GM19324 (cell line): ENCODE results near the gene SEC14L5.

ENCODE experiments used
- ATAC-seq: cut with Tn5 transposase; IDR thresholded peaks from one replicate; pipeline ENCODE4 v1.9.1; 2021; ENCODE audit warnings: mild to moderate bottlenecking, moderate library complexity; ENCODE audit not compliant: unreplicated experiment, low FRiP score

Gene SEC14L5

GRCh38 chr16:5007256-5007655 is 49.1 kb downstream of the SEC14L5 start:
- ATAC-seq, result no peak

GRCh38 chr16:5008311-5008731 is 50.2 kb downstream of the SEC14L5 start:
- ATAC-seq, result no peak

GRCh38 chr16:5010576-5011329 is 52.6 kb downstream of the SEC14L5 start:
- ATAC-seq, result no peak

- no peak for ATAC-seq
These were observed 53.5 kb downstream of the SEC14L5 start for GRCh38 chr16:5011637-5012036.

GRCh38 chr16:5012887-5013286 is 54.8 kb downstream of the SEC14L5 start:
- no peak for ATAC-seq

- no peak for ATAC-seq
These were observed 57.2 kb downstream of the SEC14L5 start for GRCh38 chr16:5015351-5015750.

- no peak for ATAC-seq
These were observed 57.8 kb downstream of the SEC14L5 start for GRCh38 chr16:5015887-5016286.

GRCh38 chr16:5016967-5017677 is 59.0 kb downstream of the SEC14L5 start:
- ATAC-seq, result no peak

- ATAC-seq, result no peak
These were observed 59.5 kb downstream of the SEC14L5 start for GRCh38 chr16:5017678-5017969.

- ATAC-seq, result no peak
These were observed 60.7 kb downstream of the SEC14L5 start for GRCh38 chr16:5018793-5019192.

- no peak for ATAC-seq
These were observed 61.6 kb downstream of the SEC14L5 start for GRCh38 chr16:5019775-5020174.

- ATAC-seq, result no peak
These were observed 62.4 kb downstream of the SEC14L5 start for GRCh38 chr16:5020551-5020950.

- no peak for ATAC-seq
These were observed 64.4 kb downstream of the SEC14L5 start for GRCh38 chr16:5022521-5022920.

- no peak for ATAC-seq
These were observed 66.5 kb downstream of the SEC14L5 start for GRCh38 chr16:5024632-5025031.

GRCh38 chr16:5025171-5025632 is 67.1 kb downstream of the SEC14L5 start:
- no peak for ATAC-seq

- ATAC-seq, result no peak
These were observed 68.5 kb downstream of the SEC14L5 start for GRCh38 chr16:5026664-5027063.

- ATAC-seq, result no peak
These were observed 69.0 kb downstream of the SEC14L5 start for GRCh38 chr16:5027086-5027485.

- no peak for ATAC-seq
These were observed 69.6 kb downstream of the SEC14L5 start for GRCh38 chr16:5027575-5028235.

- ATAC-seq, result no peak
These were observed 70.9 kb downstream of the SEC14L5 start for GRCh38 chr16:5028950-5029475.

- ATAC-seq, result no peak
These were observed 72.2 kb downstream of the SEC14L5 start for GRCh38 chr16:5030251-5030870.

- no peak for ATAC-seq
These were observed 73.5 kb downstream of the SEC14L5 start for GRCh38 chr16:5031601-5032000.
